ENCODE results near the gene CDH11.

The CDH11 gene

GRCh38 chr16:65095906-65096305 lies 26.0 kb downstream of the CDH11 start:
- H3K27ac ChIP-seq, result no peak overlapping the region
- no peak for TF ChIP-seq CTCF (IDR thresholded peaks at IDR 0.05)
- no peak for TF ChIP-seq ZFX (IDR thresholded peaks at IDR 0.05; ENCODE audit: borderline replicate concordance)

DNA sequence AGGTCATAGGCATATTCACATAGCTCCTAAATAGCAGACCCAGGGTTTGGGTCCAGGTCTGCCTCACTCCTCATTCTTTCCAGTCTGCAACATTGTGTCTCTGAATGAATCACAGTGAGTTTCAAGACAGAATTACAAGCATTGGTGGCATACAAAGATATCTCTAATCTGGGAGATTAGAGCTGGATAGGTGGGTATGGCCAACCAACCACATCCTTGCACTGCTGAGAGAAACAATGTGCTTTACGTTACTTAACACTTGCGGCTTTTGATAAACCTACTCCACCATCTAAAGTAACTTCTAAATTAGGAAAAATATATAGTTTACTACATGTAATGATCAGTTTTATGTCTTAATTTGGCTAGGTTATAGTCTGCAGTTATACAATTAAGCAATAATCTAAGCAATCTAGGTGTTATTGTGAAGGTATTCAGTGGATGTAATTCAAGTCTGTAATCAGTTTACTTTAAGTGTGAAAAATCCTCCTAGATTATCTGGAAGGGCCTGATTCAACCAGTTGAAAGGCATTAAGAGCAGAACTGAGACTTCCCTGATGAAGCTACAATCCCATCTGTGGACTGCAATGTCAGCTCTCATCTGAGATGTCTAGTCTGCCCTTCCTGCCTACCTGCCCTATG lies 26.7 kb downstream of the CDH11 start:
- H3K27ac ChIP-seq, result no peak overlapping the region
- TF ChIP-seq CTCF (IDR thresholded peaks at IDR 0.05), result no peak
- TF ChIP-seq ZFX (IDR thresholded peaks at IDR 0.05; ENCODE audit: borderline replicate concordance), result no peak

DNA sequence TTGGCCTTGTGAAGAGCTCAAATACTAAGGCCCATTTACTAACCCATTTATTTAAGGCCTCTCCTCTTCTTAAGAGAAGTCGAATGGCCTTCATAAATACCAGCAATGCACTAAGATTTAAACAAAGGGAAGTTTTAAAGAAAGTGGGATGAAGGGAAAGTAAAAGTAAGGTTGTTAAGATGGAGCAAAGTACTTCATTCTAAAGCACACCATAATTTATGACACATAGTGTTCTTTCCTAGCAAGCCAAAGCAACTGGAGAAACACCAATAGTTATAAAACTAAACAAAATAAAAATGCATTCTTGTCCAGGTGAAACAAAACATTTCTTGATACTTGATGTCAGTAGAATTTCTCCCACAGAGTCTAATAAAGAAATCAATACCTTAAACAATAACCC lies 27.9 kb downstream of the CDH11 start:
- no peak for TF ChIP-seq CTCF (IDR thresholded peaks at IDR 0.05)
- no peak for TF ChIP-seq ZFX (IDR thresholded peaks at IDR 0.05; ENCODE audit: borderline replicate concordance)
- no peak overlapping the region for H3K27ac ChIP-seq

DNA sequence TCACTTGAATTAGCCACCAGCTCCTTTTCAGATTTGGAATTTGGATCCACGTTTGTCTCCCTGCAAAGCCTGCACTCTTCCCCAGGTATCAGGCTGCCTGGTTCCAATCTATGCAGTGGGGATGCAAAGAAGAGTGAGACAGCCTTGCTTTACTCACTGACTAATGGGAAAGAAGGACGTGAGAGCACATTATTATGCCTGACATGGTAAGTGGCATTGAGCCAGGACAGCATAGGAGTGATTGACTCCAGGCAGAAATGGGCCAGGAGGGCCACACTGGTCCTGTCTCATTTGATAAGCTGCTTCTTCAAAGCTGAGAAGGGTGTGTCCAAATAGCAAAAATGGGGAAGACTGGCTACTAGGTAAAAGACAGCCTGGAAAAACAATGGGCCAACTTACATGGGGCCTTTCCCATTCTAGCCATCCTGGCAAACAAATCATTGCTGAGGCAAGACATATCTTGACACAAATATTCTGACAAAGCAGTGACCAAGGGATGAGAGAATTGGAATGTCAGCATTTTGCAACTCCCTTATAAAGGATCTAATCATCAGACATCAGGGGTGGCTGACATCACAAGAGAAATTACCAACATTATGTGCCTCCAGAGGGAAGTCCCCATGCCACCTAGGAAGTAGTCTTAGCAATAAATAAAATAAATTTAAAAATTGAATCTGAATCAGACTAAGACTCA lies 38.6 kb downstream of the CDH11 start:
- TF ChIP-seq CTCF (IDR thresholded peaks at IDR 0.05) (no peak), ZFX (IDR thresholded peaks at IDR 0.05; ENCODE audit: borderline replicate concordance) (no peak)
- H3K27ac ChIP-seq, result no peak overlapping the region

DNA sequence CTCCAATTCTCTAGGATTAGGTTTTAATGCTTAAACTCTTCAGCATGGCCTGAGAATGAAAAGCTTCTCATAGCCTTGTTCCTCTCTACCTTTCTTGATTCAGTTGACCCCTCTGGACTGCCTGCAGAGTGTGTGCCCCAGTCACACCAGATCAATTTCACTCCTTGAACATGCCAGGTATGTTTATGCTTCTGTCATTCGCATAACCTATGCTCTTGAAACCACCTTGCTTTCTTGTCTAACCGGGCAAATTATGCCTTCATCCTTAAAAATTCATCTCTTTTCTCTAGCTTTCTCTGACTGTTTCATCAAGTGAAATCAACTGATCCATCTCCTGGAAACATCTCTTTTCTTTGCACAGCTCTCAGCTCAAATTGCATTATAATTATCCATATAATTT lies 42.3 kb downstream of the CDH11 start:
- no peak overlapping the region for H3K27ac ChIP-seq
- TF ChIP-seq CTCF (IDR thresholded peaks at IDR 0.05), result no peak

DNA sequence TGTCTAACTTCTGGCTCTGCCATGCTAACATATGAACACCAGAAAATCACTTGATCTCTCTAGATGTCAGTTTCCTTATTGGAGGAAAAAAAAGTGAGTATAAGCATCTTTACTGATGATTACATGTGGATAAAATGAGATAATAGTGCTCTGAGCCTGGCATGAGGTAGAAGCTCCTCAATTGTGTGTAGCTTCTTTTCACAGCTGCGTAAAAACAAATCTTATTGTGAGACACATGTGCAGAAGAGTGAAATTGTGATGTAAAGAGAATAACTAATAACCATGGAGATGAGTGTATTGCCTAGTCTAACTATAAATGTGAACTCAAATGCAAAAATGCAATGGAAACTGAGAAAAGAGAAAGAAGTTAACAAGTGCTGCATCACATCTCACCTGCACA lies 44.7 kb downstream of the CDH11 start:
- no peak overlapping the region for H3K27ac ChIP-seq
- TF ChIP-seq CTCF (IDR thresholded peaks at IDR 0.05), result no peak
- TF ChIP-seq ZFX (IDR thresholded peaks at IDR 0.05; ENCODE audit: borderline replicate concordance), result no peak

DNA sequence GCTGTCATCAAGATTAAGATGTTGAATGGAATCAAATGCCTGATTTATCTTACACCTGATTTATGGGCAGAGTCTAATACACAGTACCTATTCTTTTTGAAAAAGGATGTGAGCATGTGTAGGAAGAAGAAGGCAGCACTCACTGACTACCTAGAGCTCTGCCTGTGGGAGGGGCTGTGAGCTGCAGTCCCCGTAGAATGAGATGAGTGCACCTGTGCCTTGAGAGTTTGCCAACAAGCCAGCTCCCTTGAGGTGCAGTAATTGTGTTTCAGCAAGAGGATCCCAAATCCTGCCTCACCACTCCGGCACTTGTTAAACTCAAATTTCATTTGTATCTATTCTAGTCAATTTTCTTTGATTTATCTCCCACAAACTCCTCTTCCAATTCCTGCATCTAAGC lies 46.0 kb downstream of the CDH11 start:
- no peak overlapping the region for H3K27ac ChIP-seq
- no peak for TF ChIP-seq CTCF (IDR thresholded peaks at IDR 0.05)
- no peak for TF ChIP-seq ZFX (IDR thresholded peaks at IDR 0.05; ENCODE audit: borderline replicate concordance)

Data from 22Rv1 (cell line).